PC-9 (cell line): ENCODE results near the gene DCN. TPM values are rescaled to one million over a fixed set of nuclear protein-coding genes. Genes with fewer than 3 reads are reported as not detected.

Experiments
- BruUV-seq: library from RNA; stranded (reverse); fragments of 400-500 nt; replicated peaks from 2 replicates; lab custom pipeline; 2021; lab: Mats Ljungman, UMichigan
- CTCF ChIA-PET: fragments of 300-600 bp; sonication (Branson Sonifier 250); formaldehyde crosslinking; loops from one replicate; lab custom pipeline; 2022; ENCODE audit warnings: antibody characterized with exemption; lab: Charles Lee
- POLR2A ChIA-PET: fragments of 300-600 bp; sonication (Branson Sonifier 250); formaldehyde crosslinking; loops from one replicate; lab custom pipeline; 2022; ENCODE audit warnings: antibody characterized with exemption; ENCODE audit not compliant: unreplicated experiment; lab: Charles Lee
- DNase-seq, 2 experiments: peaks; one replicate each; pipeline versions ENCODE4 v3.0.0 to v3.0.0-alpha.2; 2015 to 2022; ENCODE audit warnings: mixed read lengths in 1 of 2
- H2AFZ ChIP-seq: fragments of 200-600 bp; sonication (generic); 2 replicates; pipeline ENCODE4 v1.8.1; 2017; ENCODE audit warnings: antibody characterized with exemption
- H3F3A ChIP-seq: fragments of 200-600 bp; sonication (generic); 2 replicates; pipeline ENCODE4 v1.8.1; 2017; ENCODE audit warnings: antibody characterized with exemption, mild to moderate bottlenecking, low read depth; ENCODE audit not compliant: insufficient read depth
- H3K27ac ChIP-seq: fragments of 200-600 bp; sonication (generic); 2 replicates; pipeline ENCODE4 v1.6.1; 2016; ENCODE audit warnings: mixed run types
- H3K27me3 ChIP-seq: fragments of 200-600 bp; sonication (generic); 2 replicates; pipeline ENCODE4 v1.6.1; 2016; ENCODE audit warnings: low read depth, mixed run types; ENCODE audit not compliant: insufficient read depth
- H3K36me3 ChIP-seq: fragments of 200-600 bp; sonication (generic); 2 replicates; pipeline ENCODE4 v1.6.1; 2016; ENCODE audit warnings: low read depth, mixed run types
- H3K4me1 ChIP-seq: fragments of 200-600 bp; sonication (generic); replicated peaks from 2 replicates; pipeline ENCODE4 v1.6.1; 2016; ENCODE audit warnings: mixed run types; ENCODE audit not compliant: insufficient read depth
- H3K4me2 ChIP-seq: fragments of 200-600 bp; sonication (generic); 2 replicates; pipeline ENCODE4 v1.6.1; 2017; ENCODE audit warnings: mixed run types
- H3K4me3 ChIP-seq: fragments of 200-600 bp; sonication (generic); 2 replicates; pipeline ENCODE4 v1.6.1; 2016; ENCODE audit warnings: mixed run types
- H3K79me2 ChIP-seq: fragments of 200-600 bp; sonication (generic); 2 replicates; pipeline ENCODE4 v1.6.1; 2017; ENCODE audit warnings: low read depth, mixed run types
- H3K9me2 ChIP-seq: fragments of 200-600 bp; sonication (generic); 2 replicates; pipeline ENCODE4 v1.8.1; 2017; ENCODE audit warnings: mild to moderate bottlenecking; ENCODE audit not compliant: insufficient read depth
- H3K9me3 ChIP-seq: fragments of 200-600 bp; sonication (generic); 2 replicates; pipeline ENCODE4 v1.8.1; 2016; ENCODE audit warnings: low read depth; ENCODE audit not compliant: insufficient read depth
- H4K20me1 ChIP-seq: fragments of 200-600 bp; sonication (generic); 2 replicates; pipeline ENCODE4 v1.8.1; 2017; ENCODE audit not compliant: insufficient read depth
- CTCF ChIP-seq: fragments of 200-600 bp; sonication (generic); conservative IDR thresholded peaks from 2 replicates; pipeline ENCODE4 v1.6.1; 2017; ENCODE audit warnings: mixed run types, antibody characterized with exemption, mild to moderate bottlenecking, moderate library complexity
- EZH2 ChIP-seq: fragments of 200-600 bp; sonication (generic); IDR thresholded peaks from 2 replicates; pipeline ENCODE4 v1.8.0; 2017; ENCODE audit warnings: antibody characterized with exemption, low read depth
- intact Hi-C: fragments of 100-400 bp; cut with micrococcal nuclease; formaldehyde crosslinking; loops from one replicate; pipeline ENCODE4 v1.10.0; 2022; ENCODE audit not compliant: unreplicated experiment
- total RNA-seq: library from RNA; stranded (reverse); gene quantifications from 2 replicates; pipeline ENCODE4 v1.2.3, GENCODE V29; 2021

DCN gene
- total RNA-seq, 1 experiment from 2014 or later: not detected

GRCh38 chr12:91163116-91163515 lies 19.5 kb downstream of the DCN start:
- no peaks in the 10 kb centered on the region for H3F3A ChIP-seq
- no peak overlapping the region for H3K4me2 ChIP-seq
- no TSS peak for BruUV-seq
- no peak for DNase-seq
- no peaks in the 10 kb centered on the region for H3K9me3 ChIP-seq
- H2AFZ ChIP-seq: no peak overlapping the region
- no peak for TF ChIP-seq EZH2
- no peak for TF ChIP-seq CTCF
- no peaks in the 10 kb centered on the region for H3K36me3 ChIP-seq
- H3K4me3 ChIP-seq: no peak overlapping the region
- H3K79me2 ChIP-seq: no peaks in the 10 kb centered on the region
- no peaks in the 10 kb centered on the region for H4K20me1 ChIP-seq
- H3K9me2 ChIP-seq: peaks cover 6% of the 10 kb centered on the region; the same call in 1 of the 2 replicates
- no peak overlapping the region for H3K27ac ChIP-seq
- ChIA-PET CTCF (no interaction called here), POLR2A (no interaction called here)
- intact Hi-C loops: no loop called here
- H3K27me3 ChIP-seq: no peaks in the 10 kb centered on the region
- H3K4me1 ChIP-seq: no peaks in the 10 kb centered on the region

- no peaks in the 10 kb centered on the region for H3K9me3 ChIP-seq
- H3K36me3 ChIP-seq: no peaks in the 10 kb centered on the region
- no peaks in the 10 kb centered on the region for H3F3A ChIP-seq
- no peaks in the 10 kb centered on the region for H3K79me2 ChIP-seq
- BruUV-seq: no TSS peak
- no peak for TF ChIP-seq CTCF
- no peak for TF ChIP-seq EZH2
- no peaks in the 10 kb centered on the region for H3K4me1 ChIP-seq
- H4K20me1 ChIP-seq: no peaks in the 10 kb centered on the region
- no peak overlapping the region for H3K4me3 ChIP-seq
- H3K27me3 ChIP-seq: no peaks in the 10 kb centered on the region
- H3K4me2 ChIP-seq: no peak overlapping the region
- CTCF ChIA-PET: interaction anchor here (0.6 kb wide), 2 partner anchors 166 to 183 kb away, joined by 3 read pairs; no protein-coding TSS in a partner anchor
- no peak overlapping the region for H3K27ac ChIP-seq
- intact Hi-C loops: no loop called here
- peak overlapping the region; percentile 63 for H2AFZ ChIP-seq
- H3K9me2 ChIP-seq: peaks cover 6% of the 10 kb centered on the region; the same call in 1 of the 2 replicates
- DNase-seq: no peak
- POLR2A ChIA-PET: interaction anchor here (0.5 kb wide), 1 partner anchor 9 kb away, joined by 3 read pairs; no protein-coding TSS in a partner anchor
Observed at GRCh38 chr12:91161009-91161408, 21.6 kb downstream of the DCN start.

GRCh38 chr12:91155990-91156389 lies 26.6 kb downstream of the DCN start:
- H3K4me2 ChIP-seq: no peak overlapping the region
- H3K27ac ChIP-seq: no peak overlapping the region
- H4K20me1 ChIP-seq: no peaks in the 10 kb centered on the region
- H3K9me3 ChIP-seq: no peaks in the 10 kb centered on the region
- intact Hi-C loops: no loop called here
- no peaks in the 10 kb centered on the region for H3K9me2 ChIP-seq
- no peak for TF ChIP-seq CTCF
- TF ChIP-seq EZH2: no peak
- H3K4me1 ChIP-seq: no peaks in the 10 kb centered on the region
- H3F3A ChIP-seq: no peaks in the 10 kb centered on the region
- H2AFZ ChIP-seq: no peak overlapping the region
- no peaks in the 10 kb centered on the region for H3K36me3 ChIP-seq
- no peaks in the 10 kb centered on the region for H3K79me2 ChIP-seq
- POLR2A ChIA-PET: interaction anchor here (0.6 kb wide), 1 partner anchor 490 kb away, joined by 4 read pairs; no protein-coding TSS in a partner anchor
- H3K4me3 ChIP-seq: no peak overlapping the region
- H3K27me3 ChIP-seq: no peaks in the 10 kb centered on the region
- CTCF ChIA-PET: no interaction called here
- no TSS peak for BruUV-seq
- no peak for DNase-seq
